RCC 7860 (cell line): ENCODE data around the gene ZNF765.
"Not testable (repeated sequence)": the region's sequence is repeated elsewhere in the genome, so short reads cannot be mapped to it uniquely, and the experiment has no call there.

Experiments
- DNase-seq: peaks from one replicate; pipeline ENCODE4 v3.0.0-alpha.2; 2015; ENCODE audit warnings: low spot score
- FAIRE-seq: peaks from 2 replicates; lab custom pipeline; 2012; peaks lifted over from hg19 to GRCh38; lab: Jason Lieb, UNC

Gene ZNF765

DNA sequence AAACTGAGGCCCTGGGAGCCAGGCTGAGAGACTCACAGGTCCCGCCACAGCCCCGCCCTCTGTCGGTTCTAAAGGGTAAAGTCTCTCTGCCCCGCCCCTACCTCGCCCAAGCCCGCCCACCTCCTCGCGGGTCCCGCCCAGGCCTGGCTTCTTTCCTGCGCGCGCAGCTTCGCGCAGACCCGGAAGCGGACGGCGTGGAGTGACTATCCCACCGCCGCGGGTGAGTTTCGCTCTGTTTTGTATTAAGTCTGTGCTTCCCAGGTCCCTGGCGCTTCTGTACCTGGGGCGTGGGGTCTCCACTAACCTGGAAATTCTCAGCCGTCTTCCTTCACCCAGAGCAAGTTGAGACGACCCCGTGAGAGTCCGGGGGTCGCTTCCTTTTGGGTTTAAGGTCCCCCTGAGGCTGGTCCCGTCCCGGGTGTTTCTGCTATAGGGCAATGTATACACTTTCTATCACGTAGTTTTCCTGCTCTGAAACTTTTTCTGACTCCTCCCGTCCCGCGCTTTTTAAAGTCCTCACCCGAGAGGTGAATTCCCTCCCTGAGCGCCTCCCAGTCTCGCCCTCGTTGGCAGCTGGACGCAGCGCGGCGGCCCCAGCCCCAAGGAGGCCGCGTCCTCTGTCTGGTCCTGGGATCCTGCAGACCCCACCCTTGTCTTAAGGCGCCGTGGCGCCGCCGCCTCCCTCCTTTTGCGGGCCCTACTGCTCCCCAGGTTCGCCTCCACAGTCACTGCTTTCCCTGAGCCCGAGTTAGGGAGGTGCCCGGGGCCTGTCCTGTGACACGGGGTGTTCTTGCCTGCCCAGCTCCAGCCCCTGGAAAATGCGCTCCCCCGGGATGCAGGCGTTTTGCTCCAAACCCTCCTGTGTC, at the start of gene ZNF765:
ZNF765 (plus strand) TSS at position 176 of the 866 bp plus-strand sequence. CDS start 2,867 bp downstream, outside the sequence.
- DNase-seq (peak; percentile 72), FAIRE-seq (no peak)

DNA sequence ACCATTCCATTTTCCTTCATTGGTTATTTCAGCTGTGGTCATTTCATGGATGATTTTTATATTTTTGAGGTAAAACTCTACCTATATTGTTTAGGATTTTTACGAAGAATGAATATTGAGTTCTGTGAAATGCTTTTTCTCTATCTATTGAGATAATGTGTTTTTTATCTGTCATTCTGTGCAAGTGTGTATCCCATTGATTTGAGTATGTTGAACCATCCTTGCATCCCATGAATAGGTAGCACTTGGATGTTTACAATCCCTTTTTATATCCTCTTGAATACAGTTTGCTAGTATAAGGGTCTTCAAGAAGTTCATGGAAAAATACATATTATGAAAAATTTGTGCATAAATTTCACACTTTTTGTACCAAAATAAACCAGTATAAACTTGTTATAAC, 39.2 kb upstream of the ZNF765 start:
- DNase-seq (no peak), FAIRE-seq (no peak)

DNA sequence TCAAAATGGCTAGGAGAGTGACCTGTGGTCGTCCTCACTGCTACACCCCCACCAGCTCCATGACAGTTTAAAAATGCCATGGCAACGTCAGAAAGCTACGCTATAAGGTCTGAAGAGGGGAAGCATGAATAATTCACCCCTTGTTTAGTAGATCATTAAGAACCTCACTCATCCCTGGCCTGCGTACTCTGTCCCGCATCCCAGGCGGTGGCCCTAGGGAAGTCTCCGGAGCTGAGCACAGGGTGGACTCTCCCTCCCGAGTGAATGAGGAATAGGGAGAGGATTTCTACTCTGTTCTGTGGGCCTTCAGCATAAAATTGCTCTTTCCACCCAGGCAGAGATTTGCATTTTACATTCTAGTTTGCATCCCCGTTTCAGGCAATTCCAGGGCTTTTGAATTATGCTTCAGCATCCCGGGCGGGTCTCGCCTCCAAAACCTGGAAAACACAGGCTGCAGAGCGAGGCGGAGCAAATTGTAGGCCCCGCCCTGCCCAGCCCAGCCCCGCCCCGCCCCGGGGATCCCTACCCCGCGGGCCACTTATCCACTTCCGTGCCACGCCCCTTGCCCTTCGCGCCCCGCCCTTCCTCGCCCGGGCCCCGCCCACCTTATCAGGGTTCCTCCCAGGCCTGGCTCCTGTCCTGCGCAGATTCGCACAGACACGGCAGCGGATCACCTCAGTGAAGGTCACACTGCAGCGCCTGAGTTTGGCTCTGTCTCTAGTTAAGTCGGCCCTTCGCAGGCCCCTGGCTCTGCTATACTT, 36.9 kb upstream of the ZNF765 start:
- no peak for FAIRE-seq
- no peak for DNase-seq

DNA sequence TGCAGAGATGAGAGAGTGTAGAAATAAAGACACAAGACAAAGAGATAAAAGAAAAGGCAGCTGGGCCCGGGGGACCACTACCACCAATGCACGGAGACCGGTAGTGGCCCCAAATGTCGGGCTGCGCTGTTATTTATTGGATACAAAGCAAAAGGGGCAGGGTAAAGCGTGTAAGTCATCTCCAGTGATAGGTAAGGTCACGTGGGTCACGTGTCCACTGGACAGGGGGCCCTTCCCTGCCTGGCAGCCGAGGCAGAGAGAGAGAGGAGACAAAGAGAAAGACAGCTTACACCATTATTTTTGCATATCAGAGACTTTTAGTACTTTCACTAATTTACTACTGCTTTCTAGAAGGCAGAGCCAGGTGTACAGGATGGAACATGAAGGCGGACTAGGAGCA, 34.9 kb upstream of the ZNF765 start:
- not testable (repeated sequence) for FAIRE-seq, DNase-seq

DNA sequence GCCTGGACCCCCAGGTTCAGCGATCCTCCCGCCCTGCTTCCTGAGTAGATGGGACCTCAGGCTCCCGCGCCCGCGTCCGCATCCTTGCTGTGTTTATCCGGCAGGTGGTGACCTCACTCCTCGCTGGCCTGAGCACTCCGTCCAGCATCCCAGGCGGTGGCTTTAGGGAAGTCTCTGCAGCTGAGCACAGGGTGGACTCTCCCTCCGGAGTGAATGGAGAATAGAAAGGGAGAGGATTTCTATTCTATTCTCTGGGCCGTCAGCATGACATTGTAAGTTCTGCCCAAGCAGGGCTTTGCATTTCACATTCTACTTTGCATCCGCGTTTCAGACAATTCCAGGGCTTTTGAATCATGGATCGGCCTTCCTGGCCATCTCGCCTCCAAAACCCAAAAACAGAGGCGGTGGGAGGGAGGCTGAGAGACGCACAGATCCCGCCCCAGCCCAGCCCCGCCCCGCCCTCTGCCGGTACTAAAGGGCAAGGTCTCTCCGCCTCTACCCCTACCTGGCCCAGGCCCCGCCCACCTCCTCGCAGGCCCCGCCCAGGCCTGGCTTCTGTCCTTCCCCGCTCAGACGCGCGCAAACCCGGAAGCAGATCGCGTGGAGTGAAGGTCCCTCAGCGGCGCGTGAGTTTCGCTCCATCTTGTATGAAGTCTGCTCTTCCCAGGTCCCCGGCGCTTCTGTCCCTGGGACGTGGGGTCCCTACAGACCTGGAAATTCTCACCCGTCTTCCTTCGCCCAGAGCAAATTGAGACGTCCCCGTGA, 29.6 kb upstream of the ZNF765 start, which contains the start of gene ZNF525:
ZNF525 (plus strand) TSS at position 572 of the 765 bp plus-strand sequence. CDS start 6,577 bp downstream, outside the sequence.
- FAIRE-seq (no peak), DNase-seq (peak; percentile 61)

DNA sequence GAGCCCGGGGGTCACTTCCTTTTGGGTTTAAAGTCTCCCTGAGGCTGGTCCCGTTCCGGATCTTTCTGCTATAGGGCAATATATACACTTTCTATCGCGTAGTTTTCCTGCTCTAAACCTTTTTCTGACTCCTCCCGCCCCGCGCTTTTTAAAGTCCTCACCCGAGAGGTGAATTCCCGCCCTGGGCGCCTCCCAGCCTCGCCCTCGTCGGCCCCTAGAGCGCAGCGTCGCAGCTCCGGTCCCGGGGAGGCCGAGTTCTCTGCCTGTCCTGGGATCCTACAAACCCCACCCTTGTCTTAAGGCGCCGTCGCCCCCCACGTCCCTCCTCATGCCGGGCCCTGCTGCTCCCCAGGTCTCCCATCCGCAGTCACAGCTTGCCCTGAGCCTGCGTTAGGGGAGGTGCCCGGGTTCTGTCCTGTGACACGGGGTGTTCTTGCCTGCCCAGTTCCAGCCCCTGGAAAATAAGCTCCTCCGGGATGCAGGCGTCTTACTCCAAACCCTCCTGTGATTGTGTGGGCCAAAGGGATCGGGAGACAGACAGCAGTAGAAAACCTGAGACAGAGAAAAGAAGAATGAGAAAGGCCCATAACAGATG, 29.0 kb upstream of the ZNF765 start:
- no peak for DNase-seq

DNA sequence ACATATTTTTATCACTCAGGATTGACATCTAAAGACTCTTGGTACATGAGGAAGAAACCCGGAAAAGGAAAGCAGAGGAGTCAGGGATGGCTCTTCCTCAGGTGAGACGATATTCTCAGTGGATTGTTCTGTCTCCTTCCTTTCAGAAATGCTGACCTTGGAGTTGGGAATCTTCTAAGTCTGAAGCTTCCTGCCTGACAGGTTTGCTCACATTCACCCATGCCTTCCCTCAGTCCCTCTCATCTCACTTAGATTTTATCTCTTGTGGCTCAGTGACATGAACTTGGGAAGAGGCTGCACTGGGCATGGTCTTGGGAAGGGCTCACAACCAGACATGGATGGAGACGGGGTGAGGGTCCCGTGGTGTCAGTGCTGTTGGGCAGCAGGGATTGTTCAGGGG, 22.8 kb upstream of the ZNF765 start:
- no peak for FAIRE-seq
- no peak for DNase-seq

More for the DNA sequence above, 29.0 kb upstream of the ZNF765 start:
- no peak for FAIRE-seq

DNA sequence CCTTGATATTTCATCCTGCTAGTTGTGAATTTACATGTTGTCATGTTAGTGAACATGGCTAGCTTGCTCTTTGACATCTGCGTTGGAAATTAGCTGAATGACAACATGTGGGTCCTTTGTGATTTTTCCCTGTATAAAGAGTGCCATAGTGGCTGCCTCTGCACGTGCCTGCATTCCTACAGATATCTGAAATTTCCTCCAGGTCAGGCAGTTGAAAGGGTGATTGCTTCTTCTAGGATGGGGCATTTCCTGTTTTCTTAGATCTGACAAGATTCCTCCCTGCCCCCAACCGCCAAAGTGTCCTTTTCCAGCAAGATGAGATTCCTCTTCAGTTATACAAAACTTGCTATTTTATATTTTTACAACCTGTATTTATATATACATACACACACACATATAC, 20.7 kb upstream of the ZNF765 start:
- FAIRE-seq (no peak), DNase-seq (no peak)

DNA sequence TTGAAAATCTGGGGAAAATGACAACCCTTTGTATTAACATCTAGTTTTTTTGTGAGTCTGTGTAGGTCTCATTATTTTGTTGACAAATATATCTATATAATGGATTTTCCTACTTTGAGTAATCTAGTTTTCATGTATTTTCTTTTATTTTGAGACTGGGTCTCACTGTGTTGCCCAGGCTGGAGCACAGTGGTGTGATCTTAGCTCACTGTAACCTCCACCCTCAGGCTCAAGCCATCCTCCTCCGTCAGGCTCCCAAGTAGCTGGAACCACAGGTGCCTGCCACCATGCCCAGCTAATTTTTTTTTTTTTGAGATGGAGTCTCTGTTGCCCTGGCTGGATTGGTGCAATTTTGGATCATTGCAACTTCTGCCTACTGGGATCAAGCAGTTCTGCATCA, 20.2 kb upstream of the ZNF765 start:
- DNase-seq (no peak), FAIRE-seq (no peak)

DNA sequence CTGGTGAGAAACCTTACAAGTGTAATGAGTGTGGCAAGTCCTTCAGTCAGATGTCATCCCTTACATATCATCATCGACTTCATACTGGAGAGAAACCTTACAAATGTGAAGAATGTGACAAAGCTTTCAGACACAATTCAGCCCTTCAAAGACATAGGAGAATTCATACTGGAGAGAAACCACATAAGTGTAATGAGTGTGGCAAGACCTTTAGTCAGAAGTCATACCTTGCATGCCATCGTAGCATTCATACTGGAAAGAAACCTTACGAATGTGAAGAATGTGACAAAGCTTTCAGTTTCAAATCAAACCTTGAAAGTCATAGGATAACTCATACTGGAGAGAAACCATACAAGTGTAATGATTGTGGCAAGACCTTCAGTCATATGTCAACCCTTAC, 13.6 kb upstream of the ZNF765 start:
- FAIRE-seq, result no peak
- DNase-seq, result no peak

DNA sequence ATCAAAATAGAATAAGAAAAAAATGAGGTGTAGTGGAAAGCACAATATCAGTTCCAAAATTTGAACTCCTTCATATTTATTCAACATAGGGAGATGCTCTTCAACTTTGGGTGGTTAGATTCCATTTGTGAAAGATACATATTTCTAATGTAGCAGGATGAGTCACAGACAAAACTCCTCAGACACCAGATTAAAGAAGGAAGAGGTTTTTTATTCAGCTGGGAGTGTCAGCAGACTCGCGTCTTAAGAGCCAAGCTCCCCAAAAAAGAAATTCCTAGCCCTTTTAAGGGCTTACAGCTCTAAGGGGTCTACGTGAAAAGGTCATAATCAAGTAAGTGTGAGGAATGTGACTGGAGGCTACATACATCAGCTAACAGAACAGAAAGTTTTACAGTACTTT, 6.8 kb upstream of the ZNF765 start:
- DNase-seq (no peak), FAIRE-seq (no peak)

DNA sequence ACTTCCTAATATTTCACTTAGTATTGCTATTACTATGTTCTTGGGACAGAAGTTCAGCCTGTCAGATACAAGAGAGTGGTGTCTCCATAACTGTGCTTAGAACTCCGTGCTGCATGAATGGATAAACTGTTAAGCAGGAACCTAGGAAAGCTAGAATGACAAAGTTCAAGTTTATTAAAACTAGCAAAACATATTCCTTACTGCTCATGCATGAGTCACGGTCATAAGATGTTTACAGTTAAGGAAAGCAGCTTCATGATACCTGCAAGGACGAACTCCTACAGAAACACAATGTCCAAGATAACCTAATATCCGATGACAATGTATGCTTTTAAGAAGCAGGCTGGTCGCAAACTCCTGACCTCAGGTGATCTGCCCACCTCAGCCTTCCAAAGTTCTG, 6.0 kb upstream of the ZNF765 start:
- no peak for DNase-seq
- FAIRE-seq, result no peak

DNA sequence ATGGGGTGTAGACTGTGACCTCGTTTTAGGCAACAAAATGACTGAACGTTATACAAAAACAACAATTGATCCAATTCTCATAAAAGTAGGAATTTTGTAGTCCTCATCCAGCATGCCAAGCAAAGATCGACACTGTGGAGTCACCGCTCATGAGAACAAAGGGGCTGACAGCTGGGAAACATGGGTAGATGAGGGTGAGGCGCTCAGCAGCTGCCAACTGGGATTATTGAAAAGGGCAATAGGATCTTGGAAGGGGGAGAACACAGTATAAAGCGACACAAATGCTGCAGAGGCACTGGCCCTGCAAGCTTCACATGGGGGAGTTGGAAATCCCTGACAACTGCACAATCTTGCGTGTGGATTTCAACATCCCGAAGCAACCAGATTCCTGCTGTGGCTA, 5.4 kb upstream of the ZNF765 start:
- FAIRE-seq (no peak), DNase-seq (no peak)

DNA sequence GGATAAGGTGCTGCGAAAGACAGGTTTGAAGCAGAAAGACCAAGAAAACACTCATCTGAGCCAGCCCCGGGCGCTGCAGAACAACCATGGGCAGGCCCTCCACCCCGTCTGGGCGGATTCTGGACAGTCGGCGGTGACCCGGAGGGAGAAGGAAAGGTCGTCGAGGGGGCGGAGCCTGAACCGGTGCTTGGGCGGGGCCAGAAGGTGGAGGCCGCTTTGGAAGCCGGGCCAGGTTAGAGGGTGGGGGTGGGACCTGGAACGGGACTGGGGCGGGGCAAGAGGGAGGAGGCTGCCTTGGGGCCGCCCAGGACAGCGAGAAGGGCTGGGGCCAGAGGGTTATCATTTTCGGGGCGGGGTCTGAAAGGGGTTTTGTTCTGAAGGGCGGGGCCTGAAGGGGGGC, 5.0 kb upstream of the ZNF765 start:
- no peak for FAIRE-seq
- no peak for DNase-seq

DNA sequence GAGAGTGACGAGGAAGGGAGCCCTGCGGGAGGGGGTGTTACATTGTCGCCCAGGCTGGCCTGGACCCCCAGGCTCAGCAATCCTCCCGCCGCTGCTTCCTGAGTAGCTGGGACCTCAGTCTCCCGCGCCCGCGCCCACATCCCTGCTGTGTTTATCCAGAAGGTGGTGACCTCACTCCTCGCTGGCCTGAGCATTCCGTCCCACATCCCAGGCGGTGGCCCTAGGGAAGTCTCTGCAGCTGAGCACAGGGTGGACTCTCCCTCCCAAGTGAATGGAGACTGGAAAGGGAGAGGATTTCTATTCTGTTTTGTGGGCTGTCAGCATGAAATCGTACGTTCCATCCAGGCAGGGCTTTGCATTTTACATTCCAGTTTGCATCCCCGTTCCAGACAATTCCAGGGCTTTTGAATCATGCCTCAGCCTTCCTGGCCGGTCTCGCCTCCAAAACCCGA, 401 bp upstream of the ZNF765 start:
- no peak for FAIRE-seq
- DNase-seq, result peak; percentile 14

DNA sequence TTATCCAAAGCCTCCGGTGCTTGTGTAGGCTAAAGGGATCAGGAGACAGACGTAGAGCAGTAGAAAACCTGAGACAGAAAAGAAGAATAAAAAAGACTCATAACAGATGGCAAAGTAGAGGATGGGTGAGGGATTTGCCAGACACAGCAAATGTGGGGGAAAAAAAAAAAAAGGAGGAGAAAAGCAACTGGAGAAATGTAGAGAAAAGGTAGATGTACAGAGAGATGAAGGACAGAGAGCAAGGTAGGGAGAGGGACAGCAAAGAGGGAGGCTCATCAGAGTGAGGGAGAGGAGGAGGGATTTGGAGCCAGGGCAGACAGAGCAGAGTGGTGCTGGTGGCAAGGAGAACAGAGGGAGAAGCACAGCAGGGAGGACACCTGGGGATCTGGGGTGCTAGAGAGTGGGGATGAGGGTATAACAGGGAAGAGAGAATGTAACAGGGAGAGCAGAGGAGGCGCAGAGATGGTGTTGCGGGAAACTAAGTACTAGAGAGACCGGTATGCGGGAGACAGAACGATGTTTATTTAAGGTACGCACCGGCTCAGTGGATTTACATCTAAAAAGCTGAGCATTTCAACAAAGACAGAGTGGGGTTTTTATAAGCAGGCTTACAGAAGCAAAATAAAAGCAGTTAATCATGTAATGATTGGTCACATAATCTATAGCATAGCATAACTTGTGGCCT, 1.0 kb downstream of the ZNF765 start:
- DNase-seq, FAIRE-seq: not testable (repeated sequence)

DNA sequence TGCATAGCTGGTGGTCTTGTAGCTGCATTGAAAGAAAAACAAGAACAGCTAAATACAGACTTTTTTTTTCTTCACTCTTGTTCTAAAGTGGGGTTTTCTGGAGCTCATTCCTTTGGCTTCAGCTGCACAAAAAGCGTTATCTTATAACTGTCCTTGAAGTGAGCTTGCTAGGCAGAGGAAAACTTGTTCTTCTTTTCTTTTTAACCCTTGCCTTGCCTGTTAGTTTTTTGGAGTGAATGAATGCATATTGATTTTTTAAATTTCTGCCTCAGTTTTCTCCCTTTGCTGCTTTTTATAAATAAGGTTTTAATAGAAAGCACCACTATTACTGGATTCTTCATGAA, 1.5 kb downstream of the ZNF765 start:
- FAIRE-seq, result no peak
- DNase-seq, result no peak

DNA sequence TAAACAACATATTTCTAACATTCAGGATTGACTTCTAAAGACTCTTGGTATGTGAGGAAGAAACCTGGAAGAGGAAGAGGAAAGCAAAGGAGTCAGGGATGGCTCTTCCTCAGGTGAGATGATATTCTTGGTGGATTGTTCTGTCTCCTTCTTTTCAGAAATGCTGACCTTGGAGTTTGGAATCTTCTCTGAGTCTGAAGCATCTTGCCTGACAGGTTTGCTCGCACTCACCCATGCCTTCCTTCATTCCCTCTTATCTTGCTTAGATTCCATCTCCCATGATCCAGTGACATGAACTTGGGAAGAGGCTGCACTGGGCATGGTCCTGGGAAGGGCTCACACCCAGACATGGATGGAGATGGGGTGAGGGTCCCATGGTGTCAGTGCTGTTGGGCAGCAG, 3.0 kb downstream of the ZNF765 start:
- not testable (repeated sequence) for FAIRE-seq, DNase-seq

DNA sequence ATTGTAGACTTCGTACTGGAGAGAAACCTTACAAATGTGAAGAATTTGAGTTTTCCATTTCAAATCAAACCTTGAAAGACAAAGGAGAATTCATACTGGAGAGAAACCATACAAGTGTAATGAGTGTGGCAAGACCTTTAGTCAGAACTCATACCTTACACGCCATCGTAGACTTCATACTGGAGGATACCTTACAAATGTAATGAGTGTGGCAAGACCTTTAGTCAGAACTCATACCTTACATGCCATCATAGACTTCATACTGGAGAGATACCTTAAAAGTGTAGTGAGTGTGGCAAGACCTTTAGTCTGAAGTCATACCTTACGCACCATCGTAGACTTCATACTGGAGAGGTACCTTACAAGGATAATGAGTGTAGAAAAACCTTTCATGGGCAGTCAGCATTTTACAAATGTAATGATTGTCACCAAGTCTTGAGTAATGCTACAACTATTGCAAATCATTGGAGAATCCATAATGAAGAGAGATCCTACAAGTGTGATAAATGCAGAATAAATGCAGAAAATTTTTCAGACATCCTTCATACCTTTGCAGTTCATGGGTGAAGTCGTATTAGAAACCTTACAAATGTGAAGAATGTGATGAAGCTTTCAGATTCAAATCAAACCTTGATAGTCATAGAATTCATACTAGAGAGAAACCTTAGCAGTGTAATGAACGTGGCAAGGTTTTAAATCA, 14.7 kb downstream of the ZNF765 start:
- DNase-seq (no peak), FAIRE-seq (no peak)
